B cell (primary cell): Measurements from ENCODE around the gene EXOSC9.

Experiments used
- CTCF ChIP-seq: fragments of 200-600 bp; IDR thresholded peaks from one replicate; pipeline ENCODE4 v1.8.0; 2022; ENCODE audit warnings: antibody characterized with exemption, mild to moderate bottlenecking
- EZH2 ChIP-seq: IDR thresholded peaks from 2 replicates; pipeline ENCODE4 v1.6.1; 2012; ENCODE audit warnings: borderline replicate concordance, low read depth, mild to moderate bottlenecking, moderate library complexity, low read length; ENCODE audit not compliant: insufficient read depth, poor library complexity, severe bottlenecking

- no peak for TF ChIP-seq CTCF
- no peak for TF ChIP-seq EZH2
These were observed 27.2 kb upstream of the EXOSC9 start for GRCh38 chr4:121773883-121774282.
